Urinary bladder (tissue), 4 donors: Measurements from ENCODE around the gene CACNA2D2. TPM values are rescaled to one million over a fixed set of nuclear protein-coding genes. Genes with fewer than 3 reads are reported as not detected.

Experiments
- DNase-seq: peaks from one replicate; pipeline ENCODE4 v3.0.0-alpha.2; 2015; ENCODE audit errors: extremely low spot score
- H3K27ac ChIP-seq: one replicate; pipeline ENCODE4 v1.5.1; 2013; ENCODE audit warnings: low read depth, mild to moderate bottlenecking, moderate library complexity
- H3K36me3 ChIP-seq: one replicate; pipeline ENCODE4 v1.6.1; 2013; ENCODE audit warnings: mild to moderate bottlenecking, moderate library complexity; ENCODE audit not compliant: insufficient read depth
- H3K4me1 ChIP-seq: one replicate; pipeline ENCODE4 v1.6.1; 2013; ENCODE audit warnings: mild to moderate bottlenecking, moderate library complexity; ENCODE audit not compliant: insufficient read depth
- H3K4me3 ChIP-seq: one replicate; pipeline ENCODE4 v1.5.1; 2013; ENCODE audit warnings: low read depth, low read length
- WGBS: extraction: QIAGEN DNeasy Blood & Tissue Kit; methylation state at CpG from one replicate; pipeline ENCODE4 v1.1.7; 2013; 5-methylcytosine and 5-hydroxymethylcytosine counted together
- polyA plus RNA-seq: library from polyadenylated mRNA; stranded (reverse); fragments of 200-250 nt; gene quantifications from one replicate; pipeline ENCODE4 v1.2.3, GENCODE V29; 2013
- total RNA-seq: library from RNA; depleted of rRNA; stranded (reverse); fragments of >200 nt; gene quantifications from one replicate; pipeline ENCODE4 v1.2.3, GENCODE V29; 2014
- donor health status: healthy with polysubstance abuse.
- donor health status: healthy.

The CACNA2D2 gene
- total and polyA plus RNA-seq, 2 donors: 1.3 to 1.4 TPM

DNA sequence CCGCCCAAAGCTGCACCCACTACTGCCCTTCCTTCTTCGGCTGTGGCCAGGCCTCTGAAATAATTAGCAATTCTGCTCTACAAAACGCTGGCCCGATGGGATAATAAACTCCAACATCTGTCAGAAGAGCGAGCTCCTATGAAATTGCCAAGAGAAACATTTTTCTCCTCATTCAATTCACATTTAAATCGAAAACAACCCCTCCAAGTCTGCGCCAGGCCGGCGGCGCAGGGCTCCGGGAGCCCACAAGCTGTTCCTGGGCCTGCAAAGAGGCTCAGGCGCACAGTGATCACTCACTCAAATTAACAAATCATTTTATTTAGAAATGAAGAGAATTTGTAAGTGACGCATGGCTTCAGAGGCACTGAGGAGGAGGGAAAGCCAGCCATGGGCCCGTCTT lies 88.8 kb downstream of the CACNA2D2 start:
- H3K4me3 ChIP-seq: no peak overlapping the region
- no peaks in the 10 kb centered on the region for H3K4me1 ChIP-seq
- DNase-seq: no peak
- no peak overlapping the region for H3K27ac ChIP-seq
- H3K36me3 ChIP-seq: no peaks in the 10 kb centered on the region
- 95% methylated on average over 14 of the region's 14 CpGs for WGBS

DNA sequence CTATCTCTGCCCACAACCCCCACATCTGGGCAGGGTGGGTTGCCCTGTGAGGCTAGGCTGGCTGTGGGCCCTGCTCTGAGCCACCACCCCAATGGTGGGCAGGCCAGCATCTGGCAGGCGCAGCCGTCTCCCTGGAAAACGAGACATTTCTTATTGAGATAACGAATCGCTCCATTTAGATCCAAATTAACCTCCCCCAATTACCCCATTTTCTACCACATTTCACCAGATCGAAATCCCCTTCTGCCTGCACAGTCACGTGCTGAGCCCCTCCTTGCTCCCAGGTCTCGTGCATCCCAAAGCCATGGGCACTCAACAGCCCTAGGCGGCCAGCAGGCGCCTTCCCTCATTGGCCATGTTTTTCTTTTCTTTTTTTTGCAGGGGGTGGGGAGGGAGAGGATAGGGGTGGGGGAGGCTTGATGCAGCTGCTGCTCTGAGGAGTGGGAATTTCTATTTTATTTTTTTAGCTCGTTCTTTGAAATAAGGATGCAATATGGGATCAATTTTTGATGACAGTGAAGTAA lies 91.1 kb downstream of the CACNA2D2 start:
- Histone ChIP-seq H3K27ac (no peak overlapping the region), H3K36me3 (no peaks in the 10 kb centered on the region), H3K4me1 (no peaks in the 10 kb centered on the region), H3K4me3 (no peak overlapping the region)
- DNase-seq: no peak
- 59% methylated on average over 11 of the region's 11 CpGs for WGBS

DNA sequence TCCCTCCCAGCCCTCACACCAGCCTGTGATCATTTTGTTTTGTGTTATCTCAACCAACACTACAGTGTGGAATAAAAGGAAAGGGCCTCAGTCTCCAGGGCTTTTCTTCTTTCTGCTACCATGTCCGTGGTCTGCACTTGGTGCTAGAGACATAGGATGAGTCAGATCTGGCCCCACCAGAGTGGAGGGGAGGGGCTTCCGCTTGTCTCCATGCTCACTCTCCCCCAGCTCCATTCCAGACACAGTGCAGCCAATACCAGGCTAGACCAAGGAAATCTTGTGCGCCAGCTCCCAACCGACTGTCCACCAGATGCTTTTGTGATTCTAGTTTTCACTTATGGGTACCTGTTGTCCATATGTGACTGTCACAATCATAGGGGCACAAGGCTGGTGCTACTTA lies 92.2 kb downstream of the CACNA2D2 start:
- 73% methylated on average over 4 of the region's 4 CpGs for WGBS
- H3K4me1 ChIP-seq: no peaks in the 10 kb centered on the region
- no peaks in the 10 kb centered on the region for H3K36me3 ChIP-seq
- no peak overlapping the region for H3K27ac ChIP-seq
- no peak overlapping the region for H3K4me3 ChIP-seq
- no peak for DNase-seq

DNA sequence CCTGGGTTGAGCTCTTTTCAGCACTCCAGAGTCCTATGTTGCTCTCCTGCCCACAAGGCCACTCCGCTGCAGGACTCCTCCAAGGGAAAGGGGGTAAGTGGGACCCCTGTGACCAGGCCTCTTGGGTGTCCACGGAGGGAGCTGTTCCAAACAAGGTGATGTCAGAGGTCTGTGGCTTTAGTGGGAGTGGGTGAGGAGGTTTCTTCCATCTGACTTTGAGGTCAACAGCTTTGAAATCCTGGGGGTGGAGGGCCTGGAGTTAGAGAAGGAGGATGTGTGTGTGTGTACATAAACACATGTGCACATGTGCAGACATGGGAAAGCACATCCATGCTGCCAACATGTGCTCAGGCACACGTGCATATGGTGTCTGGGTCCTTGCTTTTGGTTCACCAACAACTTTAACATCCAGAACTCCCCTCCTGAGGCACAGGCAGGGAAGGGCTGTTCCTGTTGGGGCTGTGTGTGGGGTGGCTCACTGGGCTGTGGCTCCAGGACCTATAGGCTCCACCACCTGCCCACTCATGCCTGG lies 92.8 kb downstream of the CACNA2D2 start:
- WGBS: 64% methylated on average over 3 of the region's 3 CpGs
- H3K4me3 ChIP-seq: no peak overlapping the region
- no peaks in the 10 kb centered on the region for H3K4me1 ChIP-seq
- H3K36me3 ChIP-seq: no peaks in the 10 kb centered on the region
- DNase-seq: no peak
- H3K27ac ChIP-seq: no peak overlapping the region

- Histone ChIP-seq H3K4me1 (no peaks in the 10 kb centered on the region), H3K27ac (no peak overlapping the region), H3K36me3 (no peaks in the 10 kb centered on the region), H3K4me3 (no peak overlapping the region)
- WGBS: 81% methylated on average over 2 of the region's 2 CpGs
- DNase-seq: no peak
Measured at GRCh38 chr3:50410185-50410584, 93.2 kb downstream of the CACNA2D2 start.

DNA sequence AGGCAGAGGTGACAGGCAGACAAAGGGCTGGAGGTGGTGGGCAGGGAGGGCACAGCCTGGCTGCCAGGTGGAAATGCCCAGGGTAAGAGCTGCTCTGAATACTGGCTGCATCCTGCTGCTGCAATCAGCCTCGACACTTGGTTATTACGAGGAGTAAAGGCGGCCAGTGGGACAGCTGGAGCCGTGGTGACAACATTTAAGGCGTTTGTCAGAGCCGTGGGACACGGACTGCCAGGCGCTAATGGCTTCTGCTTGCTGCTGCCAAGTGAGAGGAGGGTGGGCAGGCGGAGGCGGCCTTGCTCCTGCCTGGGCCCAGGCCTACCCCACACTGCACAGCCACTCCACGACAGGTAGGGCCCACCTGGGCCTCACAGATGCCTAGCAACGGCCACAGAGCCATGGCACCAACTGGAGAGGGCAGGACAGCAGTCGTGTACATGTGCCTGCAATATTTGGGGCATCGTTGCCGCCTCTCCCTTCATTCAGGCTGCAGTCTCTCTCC lies 94.9 kb downstream of the CACNA2D2 start:
- DNase-seq: no peak
- Histone ChIP-seq H3K27ac (no peak overlapping the region), H3K4me1 (no peaks in the 10 kb centered on the region), H3K4me3 (no peak overlapping the region), H3K36me3 (no peaks in the 10 kb centered on the region)
- 67% methylated on average over 15 of the region's 15 CpGs for WGBS

- Histone ChIP-seq H3K4me3 (no peak overlapping the region), H3K4me1 (no peaks in the 10 kb centered on the region), H3K36me3 (no peaks in the 10 kb centered on the region), H3K27ac (no peak overlapping the region)
- DNase-seq: no peak
- 49% methylated on average over 1 of the region's 1 CpG for WGBS
Measured at GRCh38 chr3:50406487-50406886, 96.9 kb downstream of the CACNA2D2 start.

DNA sequence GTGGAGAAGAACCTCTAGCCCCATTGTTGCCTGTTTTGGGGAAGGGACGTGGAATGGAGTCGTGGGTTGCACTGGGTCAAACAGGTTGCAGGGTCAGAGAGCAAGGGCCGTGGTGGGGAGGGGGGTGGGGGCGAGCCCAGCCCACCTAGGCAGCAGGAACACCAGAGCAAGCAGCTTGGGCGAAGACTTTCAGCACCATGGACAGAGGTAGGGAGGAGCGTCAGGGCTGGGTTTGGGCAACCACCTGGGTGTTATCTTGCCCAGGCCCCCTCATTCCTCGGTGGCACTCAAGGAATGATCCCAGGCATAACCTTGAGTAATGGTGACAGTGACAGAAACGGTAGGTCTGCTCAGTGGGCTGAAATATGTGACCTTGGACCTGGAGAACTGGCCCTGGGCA lies 98.2 kb downstream of the CACNA2D2 start:
- no peaks in the 10 kb centered on the region for H3K4me1 ChIP-seq
- no peak overlapping the region for H3K4me3 ChIP-seq
- H3K27ac ChIP-seq: no peak overlapping the region
- H3K36me3 ChIP-seq: no peaks in the 10 kb centered on the region
- 20% methylated on average over 8 of the region's 8 CpGs for WGBS
- DNase-seq: no peak

GRCh38 chr3:50401978-50402595 lies 101.3 kb downstream of the CACNA2D2 start:
- Histone ChIP-seq H3K27ac (no peak overlapping the region), H3K4me3 (no peak overlapping the region), H3K4me1 (no peaks in the 10 kb centered on the region), H3K36me3 (no peaks in the 10 kb centered on the region)
- 27% methylated on average over 5 of the region's 5 CpGs for WGBS
- no peak for DNase-seq

- H3K4me3 ChIP-seq: no peak overlapping the region
- DNase-seq: no peak
- H3K27ac ChIP-seq: no peak overlapping the region
- no peaks in the 10 kb centered on the region for H3K4me1 ChIP-seq
- no peaks in the 10 kb centered on the region for H3K36me3 ChIP-seq
- WGBS: 83% methylated on average over 10 of the region's 10 CpGs
Measured at GRCh38 chr3:50396502-50396901, 106.9 kb downstream of the CACNA2D2 start.

- no peaks in the 10 kb centered on the region for H3K4me1 ChIP-seq
- DNase-seq: no peak
- 76% methylated on average over 10 of the region's 10 CpGs for WGBS
Measured at GRCh38 chr3:50395070-50395860, 108.2 kb downstream of the CACNA2D2 start.

DNA sequence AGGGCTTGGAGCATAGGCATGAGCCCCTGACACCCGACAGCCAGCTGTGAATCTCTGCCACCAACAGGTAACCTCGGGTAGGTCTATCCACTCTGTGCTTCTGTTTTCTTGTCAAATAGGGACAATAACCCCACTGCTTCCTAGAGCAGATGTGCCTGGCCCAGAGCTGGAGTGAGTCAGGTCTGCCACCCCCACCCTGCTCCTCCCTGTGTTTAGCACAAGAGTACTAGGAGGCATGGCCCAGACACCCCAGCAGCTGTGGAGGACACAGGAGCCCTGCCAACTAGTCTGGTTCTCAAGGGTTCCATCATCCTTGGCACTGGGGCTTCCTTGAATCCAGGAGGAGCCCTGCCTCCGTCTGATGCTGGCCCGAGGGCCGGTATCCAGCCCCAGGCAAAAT lies 110.4 kb downstream of the CACNA2D2 start:
- Histone ChIP-seq H3K4me1 (no peaks in the 10 kb centered on the region), H3K27ac (no peak overlapping the region), H3K36me3 (no peaks in the 10 kb centered on the region), H3K4me3 (no peak overlapping the region)
- WGBS: 83% methylated on average over 5 of the region's 5 CpGs
- DNase-seq: no peak

More at GRCh38 chr3:50395070-50395860, 108.2 kb downstream of the CACNA2D2 start:
- Histone ChIP-seq H3K27ac (no peak overlapping the region), H3K36me3 (no peaks in the 10 kb centered on the region), H3K4me3 (no peak overlapping the region)

DNA sequence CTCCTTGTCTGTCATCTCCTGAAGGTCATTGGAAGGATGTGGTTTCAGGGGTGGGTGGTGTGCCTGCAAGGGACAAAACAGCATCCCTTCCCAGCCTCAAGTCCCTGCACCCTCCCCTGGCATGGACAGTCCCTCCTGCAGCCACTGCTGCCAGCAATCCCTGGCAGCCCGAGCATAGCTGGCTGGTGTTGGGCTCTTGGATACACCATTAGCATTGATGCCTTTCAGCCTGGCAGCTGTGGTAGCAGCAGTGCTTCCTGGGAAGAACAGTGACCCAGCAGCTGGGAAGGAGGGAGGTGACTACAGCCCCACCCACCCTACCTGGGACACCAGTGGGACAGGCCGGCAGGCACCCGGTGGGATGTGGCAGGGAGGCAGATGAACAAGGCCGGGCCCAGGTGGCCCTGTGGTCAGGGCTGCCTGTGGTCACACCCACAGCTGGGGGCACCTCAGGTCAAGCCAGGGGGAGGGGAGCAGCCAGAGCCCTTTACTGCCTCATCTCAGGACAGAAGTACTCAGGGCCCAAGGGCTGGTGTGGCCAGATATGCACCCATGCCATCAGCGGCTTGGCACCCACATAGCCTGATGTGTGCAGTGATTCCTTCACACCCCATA lies 111.2 kb downstream of the CACNA2D2 start:
- WGBS: 85% methylated on average over 5 of the region's 5 CpGs
- no peak for DNase-seq
- H3K4me3 ChIP-seq: no peak overlapping the region
- no peak overlapping the region for H3K27ac ChIP-seq
- H3K4me1 ChIP-seq: no peaks in the 10 kb centered on the region
- H3K36me3 ChIP-seq: no peaks in the 10 kb centered on the region
